HCT116 (cell line): ENCODE measurements around the gene GABARAP. TPM values are rescaled to one million over a fixed set of nuclear protein-coding genes. Genes with fewer than 3 reads are reported as not detected.

Experiments used
- ATAC-seq: fragments of 200-7000 bp; cut with Tn5 transposase; 2 replicates; pipeline ENCODE4 v1.9.1; 2020; ENCODE audit warnings: mild to moderate bottlenecking, moderate library complexity
- BruUV-seq: library from RNA; stranded (reverse); fragments of 400-500 nt; replicated peaks from 2 replicates; lab custom pipeline; 2021; lab: Mats Ljungman, UMichigan
- CTCF ChIA-PET: fragments of 300-600 bp; sonication (Branson Sonifier 250); formaldehyde crosslinking; loops from one replicate; lab custom pipeline; 2021; ENCODE audit warnings: antibody characterized with exemption; lab: Charles Lee
- POLR2A ChIA-PET: fragments of 300-600, 350-600 bp; sonication (Branson Sonifier 250); formaldehyde crosslinking; loops from one replicate; lab custom pipeline; 2021; ENCODE audit warnings: antibody characterized with exemption; lab: Charles Lee
- RAD21 ChIA-PET, 2 experiments: fragments of 300-600 bp; sonication (Branson Sonifier 250); formaldehyde crosslinking; loops; one replicate each; lab custom pipeline; 2023; ENCODE audit warnings: low total read pairs in 2 of 2; ENCODE audit not compliant: uncharacterized antibody in 2 of 2, unreplicated experiment in 2 of 2, low non-redundant PET in 1 of 2; lab: Charles Lee
- DNase-seq: peaks from one replicate; pipeline ENCODE4 v3.0.0-alpha.2; 2010; ENCODE audit warnings: low read depth, low spot score
- H2AFZ ChIP-seq: fragments of 200-600 bp; shearing (Covaris generic), sonication (generic); 2 replicates; pipeline ENCODE4 v1.6.1; 2017; ENCODE audit warnings: low read depth, mixed run types, mixed read lengths, antibody characterized with exemption, low read length; ENCODE audit not compliant: poor library complexity, severe bottlenecking
- H3K27ac ChIP-seq: 2 replicates; pipeline ENCODE4 v1.5.1; 2012; ENCODE audit warnings: low read depth, low read length
- H3K27me3 ChIP-seq: fragments of 200-600 bp; sonication (generic); 2 replicates; pipeline ENCODE4 v1.6.1; 2016; ENCODE audit warnings: mixed run types, low read length, mixed read lengths; ENCODE audit not compliant: insufficient read depth
- H3K36me3 ChIP-seq, 2 experiments: fragments of 200-500 bp in 1 of 2; fragments of 200-600 bp in 1 of 2; sonication (Bioruptor generic) in 1 of 2; sonication (generic) in 1 of 2; 2 replicates each; pipeline versions ENCODE4 v1.5.1 to v1.6.1; 2014 to 2016; ENCODE audit warnings: low read length in 2 of 2, inconsistent platforms in 1 of 2, mixed read lengths in 1 of 2, mixed run types in 1 of 2; ENCODE audit not compliant: insufficient read depth in 2 of 2, control insufficient read depth in 1 of 2
- H3K4me1 ChIP-seq, 2 experiments: fragments of 200-600 bp in 1 of 2; sonication (generic) in 1 of 2; 2 replicates each; pipeline versions ENCODE4 v1.5.1 to v1.6.1; 2012 to 2017; ENCODE audit warnings: low read length in 2 of 2, inconsistent platforms in 1 of 2, mild to moderate bottlenecking in 1 of 2, mixed read lengths in 1 of 2, mixed run types in 1 of 2, moderate library complexity in 1 of 2; ENCODE audit not compliant: insufficient read depth in 2 of 2, control insufficient read depth in 1 of 2
- H3K4me2 ChIP-seq: fragments of 200-600 bp; sonication (generic); 2 replicates; pipeline ENCODE4 v1.6.1; 2017; ENCODE audit warnings: mixed run types, low read length, mixed read lengths
- H3K4me3 ChIP-seq, 2 experiments: fragments of 200-600 bp in 1 of 2; sonication (generic) in 1 of 2; replicated peaks in 1 of 2; 2 replicates each; pipeline ENCODE4 v1.5.1; 2011 to 2016; ENCODE audit warnings: low read length in 2 of 2, control low read depth in 1 of 2, low read depth in 1 of 2, mild to moderate bottlenecking in 1 of 2, mixed read lengths in 1 of 2, mixed run types in 1 of 2
- H3K79me2 ChIP-seq: fragments of 200-600 bp; sonication (generic); 2 replicates; pipeline ENCODE4 v1.6.1; 2017; ENCODE audit warnings: mild to moderate bottlenecking, mixed run types, low read length, moderate library complexity, mixed read lengths; ENCODE audit not compliant: insufficient read depth
- H3K9ac ChIP-seq: fragments of 200-600 bp; sonication (generic); 2 replicates; pipeline ENCODE4 v1.6.1; 2016; ENCODE audit warnings: low read length, mixed read lengths
- H3K9me2 ChIP-seq: fragments of 200-600 bp; sonication (generic), shearing (Covaris generic); 2 replicates; pipeline ENCODE4 v1.6.1; 2017; ENCODE audit warnings: mixed run types, mild to moderate bottlenecking, moderate library complexity; ENCODE audit not compliant: insufficient read depth
- H3K9me3 ChIP-seq, 2 experiments: fragments of 200-500 bp in 1 of 2; fragments of 200-600 bp in 1 of 2; sonication (Bioruptor generic) in 1 of 2; sonication (generic) in 1 of 2; 2 replicates each; pipeline ENCODE4 v1.6.1; 2014 to 2017; ENCODE audit warnings: low read length in 2 of 2, mixed read lengths in 2 of 2, inconsistent platforms in 1 of 2, low read depth in 1 of 2, mild to moderate bottlenecking in 1 of 2, mixed run types in 1 of 2, moderate library complexity in 1 of 2; ENCODE audit not compliant: control insufficient read depth in 1 of 2, insufficient read depth in 1 of 2
- H4K20me1 ChIP-seq: fragments of 200-600 bp; sonication (generic), shearing (Covaris generic); 2 replicates; pipeline ENCODE4 v1.6.1; 2017; ENCODE audit warnings: mixed run types, mild to moderate bottlenecking, moderate library complexity; ENCODE audit not compliant: insufficient read depth
- ATF3 ChIP-seq: IDR thresholded peaks from 2 replicates; pipeline ENCODE4 v1.6.1; 2012
- CBX3 ChIP-seq: IDR thresholded peaks from 2 replicates; pipeline ENCODE4 v1.6.1; 2012; ENCODE audit warnings: low read depth
- CTCF ChIP-seq, 3 experiments: fragments of 200-600 bp in 1 of 3; sonication (generic) in 1 of 3; IDR thresholded peaks in 2 of 3; conservative IDR thresholded peaks in 1 of 3; 2 replicates each; pipeline ENCODE4 v1.5.1; 2012 to 2017; ENCODE audit warnings: low read depth in 2 of 3, low read length in 2 of 3, antibody characterized with exemption in 1 of 3, borderline replicate concordance in 1 of 3, control low read depth in 1 of 3, mild to moderate bottlenecking in 1 of 3, mixed read lengths in 1 of 3, mixed run types in 1 of 3, moderate library complexity in 1 of 3; ENCODE audit not compliant: insufficient read depth in 1 of 3
- EZH2 ChIP-seq: fragments of 200-600 bp; sonication (generic); IDR thresholded peaks from 2 replicates; pipeline ENCODE4 v1.6.1; 2017; ENCODE audit warnings: antibody characterized with exemption, mixed run types
- EZH2phosphoT487 ChIP-seq: fragments of 200-600 bp; IDR thresholded peaks from 2 replicates; pipeline ENCODE4 v1.6.1; 2018; ENCODE audit warnings: antibody characterized with exemption, borderline replicate concordance
- FOSL1 ChIP-seq: IDR thresholded peaks from 2 replicates; pipeline ENCODE4 v1.6.1; 2012; ENCODE audit warnings: low read depth
- JUND ChIP-seq: IDR thresholded peaks from 2 replicates; pipeline ENCODE4 v1.6.1; 2012
- MAX ChIP-seq: IDR thresholded peaks from 2 replicates; pipeline ENCODE4 v1.6.1; 2012
- SIN3A ChIP-seq: IDR thresholded peaks from 2 replicates; pipeline ENCODE4 v1.6.1; 2012; ENCODE audit warnings: low read depth
- SP1 ChIP-seq: IDR thresholded peaks from 2 replicates; pipeline ENCODE4 v1.6.1; 2012; ENCODE audit warnings: low read depth
- SRF ChIP-seq: IDR thresholded peaks from 2 replicates; pipeline ENCODE4 v1.6.1; 2012; ENCODE audit warnings: low read depth
- YY1 ChIP-seq: IDR thresholded peaks from 2 replicates; pipeline ENCODE4 v1.6.1; 2011; ENCODE audit warnings: low read length, low read depth, moderate library complexity, mild to moderate bottlenecking; ENCODE audit not compliant: insufficient replicate concordance; ENCODE audit errors: extremely low read depth
- ZBTB33 ChIP-seq: IDR thresholded peaks from 2 replicates; pipeline ENCODE4 v1.6.1; 2011; ENCODE audit warnings: mild to moderate bottlenecking, low read length, moderate library complexity; ENCODE audit not compliant: insufficient replicate concordance; ENCODE audit errors: extremely low read depth
- intact Hi-C: fragments of 100-400 bp; cut with micrococcal nuclease; formaldehyde crosslinking; loops from 2 replicates; pipeline ENCODE4 v1.10.0; 2022
- total RNA-seq: library from RNA; stranded (reverse); gene quantifications from one replicate; pipeline ENCODE4 v1.2.1, GENCODE V29; 2021; ENCODE audit not compliant: unreplicated experiment

GABARAP gene
- total RNA-seq, 1 experiment from 2014 or later = 287 TPM

- no peak overlapping the region for H3K4me3 ChIP-seq
Observed at GRCh38 chr17:7207120-7208001, 34.9 kb downstream of the GABARAP start.

More at GRCh38 chr17:7207120-7208001, 34.9 kb downstream of the GABARAP start:
- ATAC-seq = no peak
- Histone ChIP-seq H2AFZ (no peak overlapping the region), H3K27ac (no peak overlapping the region), H3K9me3 (no peaks in the 10 kb centered on the region), H3K9me2 (no peaks in the 10 kb centered on the region), H3K4me1 (peaks cover 3 to 12% of the 10 kb centered on the region in 2 experiments; a peak in 3 of 4 replicates), H3K9ac (no peak overlapping the region), H4K20me1 (no peaks in the 10 kb centered on the region), H3K4me2 (no peak overlapping the region), H3K27me3 (no peaks in the 10 kb centered on the region), H3K36me3 (no peaks in the 10 kb centered on the region), H3K79me2 (no peaks in the 10 kb centered on the region)
- POLR2A ChIA-PET = no interaction called here
- no TSS peak for BruUV-seq
- CTCF ChIA-PET = no interaction called here
- TF ChIP-seq EZH2 = no peak
- TF ChIP-seq FOSL1 = no peak
- no peak for TF ChIP-seq SRF
- TF ChIP-seq CBX3 = no peak
- TF ChIP-seq ZBTB33 = no peak
- TF ChIP-seq EZH2phosphoT487 = no peak
- TF ChIP-seq SIN3A = no peak
- TF ChIP-seq YY1 = no peak
- TF ChIP-seq MAX = no peak
- TF ChIP-seq ATF3 = no peak
- no peak for TF ChIP-seq SP1
- TF ChIP-seq JUND = no peak
- TF ChIP-seq CTCF (IDR thresholded peaks at IDR 0.05 in 2 of 3, conservative IDR thresholded peaks at IDR 0.05 in 1 of 3; ENCODE audit: borderline replicate concordance in 1 of 3, insufficient read depth in 1 of 3, low read depth in 2 of 3, low read length in 2 of 3) = no peak
- DNase-seq = no peak
- RAD21 ChIA-PET = no interaction called here
- intact Hi-C loops = no loop called here
